Stimulated activated CD8-positive, alpha-beta memory T cell treated with anti-CD3 and anti-CD28 coated beads, Interleukin-4, amount 100 ng/mL, for 48 hours (primary cell): Measurements from ENCODE around the gene CA5A.
A peak's percentile ranks its signal among the peaks of the same experiment; 100 is the strongest.
"Not testable (repeated sequence)": the region's sequence is repeated elsewhere in the genome, so short reads cannot be mapped to it uniquely, and the experiment has no call there.

Experiments
- DNase-seq: peaks from one replicate; pipeline ENCODE4 v3.0.0-alpha.2; 2020

The CA5A gene

DNA sequence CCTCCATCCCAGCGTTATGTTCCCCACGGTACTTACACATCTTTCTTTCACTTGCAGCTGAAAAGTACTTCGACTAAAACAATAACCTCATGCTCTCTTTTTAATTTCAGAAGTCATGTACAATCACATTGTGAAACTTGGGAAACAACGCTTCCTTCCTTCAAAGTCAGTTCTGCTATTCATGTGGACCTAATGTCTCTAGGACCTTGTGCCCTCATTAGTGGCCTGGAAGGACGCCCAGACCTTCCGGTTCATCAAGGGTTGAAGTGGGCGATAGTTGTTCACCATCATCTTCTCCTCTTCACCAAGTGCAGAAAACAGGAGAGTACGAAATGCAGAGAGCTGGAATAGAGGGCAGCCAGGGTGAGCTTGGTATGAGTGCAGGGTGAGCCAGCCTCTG lies 48.4 kb downstream of the CA5A start:
- DNase-seq: not testable (repeated sequence)

DNA sequence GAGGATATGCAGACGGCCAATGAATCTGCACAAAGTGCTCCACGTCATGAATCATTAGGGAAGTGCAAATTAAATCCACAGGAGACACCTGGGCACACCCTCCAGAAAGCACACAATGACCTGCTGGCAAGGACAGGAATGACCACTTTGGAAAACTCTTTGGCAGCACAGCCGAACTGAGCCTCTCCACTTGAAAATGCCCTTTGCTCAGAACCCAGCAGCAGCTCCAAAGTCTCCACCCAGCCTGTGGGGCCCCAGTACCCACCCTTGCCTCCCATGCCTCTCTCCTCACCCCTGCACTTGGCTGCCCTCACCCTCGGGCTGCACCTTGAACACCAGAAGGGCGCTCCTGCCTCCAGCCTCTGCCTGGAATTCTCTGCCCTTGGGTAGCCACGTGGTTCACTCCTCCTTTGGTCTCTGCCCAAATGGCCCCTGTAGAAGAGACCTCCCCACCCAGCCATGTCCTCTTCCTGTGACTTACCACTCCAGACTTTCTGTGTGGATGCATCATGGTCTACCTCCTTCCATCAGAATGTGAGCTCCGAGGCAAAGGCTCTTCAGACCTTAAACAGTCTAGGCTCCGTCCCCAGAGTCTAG lies 50.9 kb downstream of the CA5A start:
- not testable (repeated sequence) for DNase-seq

DNA sequence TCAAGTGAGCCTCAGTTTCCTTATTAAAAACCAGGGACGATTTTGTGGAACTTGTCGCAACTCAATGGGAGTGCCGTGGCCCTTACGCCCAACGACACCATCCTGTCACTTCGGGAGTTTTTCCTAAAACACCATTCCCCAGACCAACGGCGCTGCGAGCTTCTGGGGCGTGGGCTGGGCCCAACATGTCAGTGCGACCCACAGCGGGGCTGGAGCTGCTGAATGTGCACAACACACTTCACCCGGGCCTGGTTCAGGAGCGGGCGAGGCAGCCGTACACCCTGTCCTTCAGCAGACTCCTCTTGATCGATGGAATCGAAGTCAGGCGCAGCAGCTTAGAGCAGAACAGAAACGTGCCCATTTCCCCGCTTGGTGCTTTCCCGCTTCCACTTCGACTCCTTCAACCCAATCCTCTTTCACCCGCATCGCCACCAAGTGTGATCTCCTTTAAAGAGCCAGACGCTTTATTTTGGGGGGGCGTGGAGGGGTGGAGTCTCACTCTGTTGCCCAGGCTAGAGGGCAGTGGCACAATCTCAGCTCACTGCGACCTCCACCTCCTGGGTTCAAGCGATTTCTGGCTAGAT lies 53.8 kb downstream of the CA5A start:
- no peak for DNase-seq

DNA sequence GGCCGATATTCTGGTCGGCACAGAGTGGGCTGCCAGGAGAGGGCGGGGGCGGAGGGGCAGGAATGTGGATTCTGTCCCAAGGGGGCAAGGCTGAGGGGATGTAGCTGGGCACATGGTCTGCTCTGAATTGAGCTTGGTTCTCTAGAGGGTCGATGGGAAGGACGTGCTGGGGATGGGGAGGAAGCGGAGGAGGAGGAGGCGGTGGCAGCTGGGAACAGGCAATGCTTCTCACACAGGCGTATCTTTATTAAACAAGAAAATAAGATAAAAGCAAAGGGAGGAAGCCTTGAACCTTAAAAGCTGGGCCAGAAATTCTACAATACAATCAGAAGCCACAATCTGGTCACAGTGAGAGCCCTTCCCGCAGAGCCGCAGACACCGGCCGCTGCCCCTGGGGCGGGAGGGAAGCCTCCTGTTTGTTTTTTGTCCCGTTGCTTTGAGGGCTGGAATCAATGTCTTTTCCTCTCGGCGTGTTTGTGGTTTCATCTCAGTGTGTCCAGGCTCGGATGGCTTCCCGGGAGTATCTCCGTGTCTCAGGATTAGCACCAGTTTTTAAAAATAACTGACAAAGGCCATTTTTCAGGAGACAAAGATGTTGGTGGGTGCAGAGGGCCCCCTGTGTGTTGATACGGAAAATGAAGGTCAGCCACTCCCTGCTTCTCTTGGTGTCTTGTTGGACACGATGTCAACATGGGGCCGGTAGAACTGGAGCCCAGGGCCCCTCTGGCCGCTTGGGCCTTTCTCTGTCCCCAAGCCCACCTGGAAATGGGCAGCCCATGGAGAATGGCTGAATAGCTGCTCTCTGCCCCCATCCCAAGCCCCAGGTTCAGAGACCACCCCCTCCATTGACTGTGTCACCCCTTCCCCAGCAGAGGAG lies 54.8 kb downstream of the CA5A start:
- no peak for DNase-seq

DNA sequence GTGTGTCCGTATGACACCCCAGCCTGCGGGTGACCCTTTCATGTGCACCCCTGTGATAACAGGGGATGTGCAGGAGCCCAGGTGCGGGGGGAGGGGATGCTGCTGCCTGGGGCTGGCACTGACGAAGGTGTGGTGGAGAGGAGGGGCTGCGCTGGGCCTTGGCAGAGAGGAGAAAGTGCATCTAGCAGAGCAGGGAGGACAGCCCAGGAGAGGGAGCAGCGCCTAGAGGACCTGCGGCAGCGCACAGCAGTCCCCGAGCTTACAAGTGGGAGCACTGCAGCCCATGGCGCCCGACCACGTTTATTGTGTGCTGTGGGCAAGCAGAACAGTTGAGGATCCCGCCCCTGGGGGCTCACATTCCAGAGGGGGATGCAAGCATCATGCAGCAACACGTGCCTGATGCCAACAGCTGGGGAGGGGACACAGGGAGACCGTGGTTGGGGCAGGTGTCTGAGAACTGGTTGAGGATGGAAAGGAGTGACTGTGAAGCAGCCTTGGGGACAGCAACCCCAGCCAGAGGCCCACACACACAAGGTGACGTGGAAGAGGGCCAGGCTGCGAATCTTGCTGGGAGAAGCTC lies 56.1 kb downstream of the CA5A start:
- peak; percentile 23 for DNase-seq

DNA sequence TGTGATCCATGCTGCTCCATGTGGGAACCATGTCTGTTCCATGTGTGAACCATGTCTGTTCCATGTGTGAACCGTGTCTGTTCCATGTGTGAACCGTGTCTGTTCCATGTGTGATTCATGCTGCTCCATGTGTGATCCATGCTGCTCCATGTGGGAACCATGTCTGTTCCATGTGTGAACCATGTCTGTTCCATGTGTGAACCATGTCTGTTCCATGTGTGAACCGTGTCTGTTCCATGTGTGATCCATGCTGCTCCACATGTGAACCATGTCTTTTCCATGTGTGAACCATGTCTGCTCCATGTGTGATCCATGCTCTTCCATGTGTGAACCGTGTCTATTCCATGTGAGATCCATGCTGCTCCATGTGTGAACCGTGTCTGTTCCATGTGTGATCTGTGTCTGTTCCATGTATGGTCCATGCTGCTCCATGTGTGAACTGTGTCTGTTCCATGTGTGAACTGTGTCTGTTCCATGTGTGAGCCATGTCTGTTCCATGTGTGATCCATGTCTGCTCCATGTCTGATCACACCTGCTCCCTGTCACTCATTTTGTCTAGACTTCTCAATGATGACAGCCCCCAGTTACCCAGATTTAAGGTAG lies 56.8 kb downstream of the CA5A start:
- DNase-seq: not testable (repeated sequence)

DNA sequence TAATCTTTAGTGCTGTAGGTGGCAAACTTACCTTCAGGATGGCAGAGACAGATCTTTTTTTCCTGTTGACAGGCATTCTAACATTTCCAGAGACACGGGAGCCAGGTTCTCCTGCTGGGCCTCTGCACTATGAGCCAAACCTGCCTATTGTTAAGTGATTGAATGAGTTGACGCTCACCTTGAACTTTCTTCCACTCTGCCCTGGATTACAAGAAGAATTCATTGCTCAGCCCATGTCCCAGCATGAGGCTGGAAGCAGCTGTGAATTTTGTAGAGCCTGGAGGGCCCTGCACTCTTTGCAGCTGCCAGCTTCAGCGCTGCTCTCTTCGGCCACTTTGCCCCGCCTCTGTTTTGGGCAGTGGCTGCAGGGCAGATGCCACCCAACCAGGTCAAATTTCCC lies 57.6 kb downstream of the CA5A start:
- no peak for DNase-seq

DNA sequence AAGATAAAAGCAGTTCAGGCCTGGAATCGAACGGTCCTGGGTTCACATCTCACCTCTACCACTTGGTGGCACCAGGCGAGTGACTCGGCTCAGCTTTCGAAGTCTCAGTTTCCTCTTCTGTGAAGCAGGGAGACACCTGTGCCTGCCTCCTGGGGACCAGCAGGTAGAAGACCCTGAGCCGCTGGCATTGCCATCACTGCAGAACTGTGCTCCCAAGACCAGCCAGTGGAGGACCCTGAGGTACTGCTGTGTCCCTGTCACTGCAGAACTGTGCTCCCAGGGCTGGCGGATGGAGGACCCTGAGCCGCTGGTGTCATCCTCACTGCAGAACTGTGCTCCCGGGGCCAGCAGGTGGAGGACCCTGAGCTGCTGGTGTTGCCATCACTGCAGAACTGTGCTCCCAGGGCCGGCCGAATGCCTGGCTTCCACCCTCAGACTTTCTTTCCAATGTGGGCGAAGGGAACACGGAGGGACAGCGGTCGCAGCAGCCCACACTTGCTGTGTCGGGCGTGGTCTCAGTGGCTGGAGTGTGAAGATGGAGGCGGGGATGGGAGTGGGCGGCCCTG lies 58.3 kb downstream of the CA5A start:
- DNase-seq: peak; percentile 65

DNA sequence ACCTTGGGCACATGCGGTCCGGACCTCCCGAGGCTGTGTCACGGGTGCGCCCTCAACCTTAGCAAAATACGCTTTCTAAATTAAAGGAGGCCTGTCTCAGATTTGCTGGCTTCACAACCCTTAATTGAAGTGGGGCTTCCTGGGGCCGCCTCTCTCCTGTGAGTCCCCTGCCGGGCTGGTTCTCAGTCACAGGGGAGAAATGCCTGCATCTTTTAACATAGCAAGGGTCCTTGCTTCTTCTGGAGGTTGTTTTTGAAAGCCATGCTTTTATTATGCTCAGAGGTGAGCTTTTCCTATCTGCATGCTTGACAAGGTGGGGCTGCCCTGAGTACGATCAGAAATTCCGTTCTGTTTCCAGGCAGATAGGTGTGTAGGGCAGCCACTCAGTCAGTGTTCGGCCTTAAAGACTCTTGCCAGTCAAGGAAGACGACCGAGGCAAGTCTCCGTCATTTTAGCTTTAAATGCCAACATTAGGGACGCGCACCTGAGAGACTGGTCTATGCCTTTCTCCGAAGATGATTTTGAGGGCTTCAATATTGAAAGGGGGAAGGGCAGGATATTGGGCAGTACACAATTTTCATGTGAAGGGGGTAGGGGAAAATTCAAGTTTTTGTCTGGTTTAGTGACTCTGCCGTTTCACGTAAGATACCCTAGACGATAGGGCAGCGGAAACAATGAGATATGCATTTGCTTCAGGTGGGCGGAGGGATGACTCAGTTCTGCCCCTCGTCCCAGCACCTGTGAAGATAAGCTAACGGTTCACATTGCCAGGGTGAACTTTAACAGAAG lies 61.5 kb downstream of the CA5A start:
- peak; percentile 87 for DNase-seq

DNA sequence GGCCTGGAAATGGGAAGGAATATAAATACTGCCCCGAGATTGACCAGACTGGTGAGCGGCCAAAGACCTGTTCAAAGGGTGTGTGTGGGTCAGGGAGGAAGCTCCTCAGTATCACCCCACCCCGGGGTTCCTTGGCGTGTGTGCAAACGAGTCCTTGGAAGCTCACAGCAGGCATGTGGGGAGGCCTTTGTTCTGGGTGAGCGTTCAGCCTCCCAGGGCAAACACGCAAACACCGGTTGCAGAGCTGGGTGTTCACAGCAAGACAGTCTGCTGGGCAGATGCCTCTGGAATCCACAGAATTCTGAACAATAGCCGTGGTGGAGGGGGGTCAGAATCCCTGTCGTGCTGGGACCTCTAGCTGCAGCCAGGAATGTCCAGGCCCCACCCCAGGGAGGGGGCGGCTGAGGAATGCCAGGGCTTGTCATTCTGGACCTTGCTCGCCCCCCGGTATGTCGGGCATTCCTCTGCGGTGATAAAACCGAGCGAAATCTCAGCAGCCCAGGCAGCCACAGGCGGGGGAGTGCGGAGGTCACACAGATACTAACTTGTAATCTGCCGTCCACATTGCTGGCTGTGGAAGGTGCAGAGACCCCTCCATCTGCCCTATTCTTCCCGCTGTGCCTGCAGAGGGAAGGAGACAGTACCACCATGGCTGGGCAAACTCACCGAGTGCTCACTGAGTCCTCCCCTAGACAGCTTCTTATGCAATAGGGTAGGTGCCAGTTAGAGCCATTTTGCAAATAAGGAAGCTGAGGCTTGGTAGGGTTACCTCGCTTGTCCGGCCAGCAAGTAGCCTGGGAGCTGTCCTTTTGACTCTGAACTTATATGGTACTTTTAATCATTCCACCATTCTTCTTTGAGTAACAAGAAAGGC lies 65.7 kb downstream of the CA5A start:
- not testable (repeated sequence) for DNase-seq

DNA sequence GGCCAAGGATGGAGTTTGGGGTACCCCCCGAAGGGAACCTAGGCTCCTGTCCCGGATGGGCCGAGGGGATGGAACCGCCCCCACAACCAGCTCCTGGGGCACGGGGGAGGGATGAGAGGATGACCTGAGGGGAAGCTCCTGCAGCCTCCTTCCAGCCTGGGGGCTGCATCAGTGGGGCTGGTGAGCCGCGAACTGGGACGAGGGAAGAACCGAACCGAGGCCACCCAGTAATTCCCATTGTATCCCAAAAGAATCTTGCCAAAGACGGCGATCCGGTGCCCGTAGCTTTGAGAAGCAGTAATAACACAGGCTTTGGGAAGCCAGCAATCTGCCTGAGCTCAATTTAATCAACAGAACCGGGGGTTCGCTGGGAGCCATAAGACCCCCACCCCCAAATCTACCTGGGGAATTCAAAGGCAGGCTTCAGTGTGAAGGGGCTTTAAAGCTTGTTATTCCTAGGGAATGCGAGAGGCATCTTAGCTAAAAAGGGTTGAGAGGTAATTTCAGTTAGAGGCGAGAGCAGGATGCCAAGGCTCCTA lies 66.4 kb downstream of the CA5A start:
- not testable (repeated sequence) for DNase-seq

DNA sequence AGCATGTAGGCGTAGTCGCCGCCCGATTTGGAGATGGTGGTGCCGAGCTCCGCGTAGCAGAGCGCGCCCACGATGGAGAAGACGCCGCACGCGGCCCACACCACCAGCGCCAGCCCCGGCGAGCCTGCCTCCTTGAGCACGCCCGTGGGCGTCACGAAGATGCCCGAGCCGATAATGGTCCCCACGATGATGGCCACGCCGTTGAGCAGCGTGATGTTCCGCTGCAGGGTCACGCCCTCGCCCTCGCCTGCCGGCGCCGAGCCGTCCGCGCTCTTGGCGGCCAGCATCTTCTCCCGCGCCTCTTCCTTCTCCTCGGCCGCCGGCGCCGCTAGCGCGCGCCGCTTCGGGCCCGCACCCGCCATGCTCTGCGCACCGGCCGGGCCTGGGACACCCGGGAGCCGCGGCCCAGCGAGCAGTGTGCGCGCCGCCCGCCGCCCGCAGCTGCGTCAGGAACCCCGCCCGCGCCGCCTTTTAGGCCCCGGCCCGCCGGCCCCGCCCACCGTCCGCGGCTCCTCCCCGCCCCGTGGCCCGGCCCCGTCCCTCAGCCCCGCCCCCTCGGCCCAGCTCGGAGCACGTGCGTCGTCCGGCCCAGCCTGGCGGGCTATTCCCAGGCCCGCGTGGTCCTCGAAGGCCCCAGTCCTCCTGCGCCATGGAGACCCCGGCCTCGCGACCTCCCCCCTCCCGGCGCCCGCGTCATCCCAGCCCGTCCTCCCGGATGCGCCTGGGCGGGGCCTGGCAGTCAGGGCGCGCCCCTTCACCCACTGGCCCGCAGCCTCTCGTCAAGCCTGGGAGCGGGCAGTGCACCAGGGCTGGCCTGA lies 67.1 kb downstream of the CA5A start, which contains the start of gene SLC7A5:
Gene SLC7A5 (minus strand): TSS at position 447 of the 818 bp plus-strand sequence. CDS start 85 bp downstream, at position 362.
- DNase-seq: peak; percentile 94

DNA sequence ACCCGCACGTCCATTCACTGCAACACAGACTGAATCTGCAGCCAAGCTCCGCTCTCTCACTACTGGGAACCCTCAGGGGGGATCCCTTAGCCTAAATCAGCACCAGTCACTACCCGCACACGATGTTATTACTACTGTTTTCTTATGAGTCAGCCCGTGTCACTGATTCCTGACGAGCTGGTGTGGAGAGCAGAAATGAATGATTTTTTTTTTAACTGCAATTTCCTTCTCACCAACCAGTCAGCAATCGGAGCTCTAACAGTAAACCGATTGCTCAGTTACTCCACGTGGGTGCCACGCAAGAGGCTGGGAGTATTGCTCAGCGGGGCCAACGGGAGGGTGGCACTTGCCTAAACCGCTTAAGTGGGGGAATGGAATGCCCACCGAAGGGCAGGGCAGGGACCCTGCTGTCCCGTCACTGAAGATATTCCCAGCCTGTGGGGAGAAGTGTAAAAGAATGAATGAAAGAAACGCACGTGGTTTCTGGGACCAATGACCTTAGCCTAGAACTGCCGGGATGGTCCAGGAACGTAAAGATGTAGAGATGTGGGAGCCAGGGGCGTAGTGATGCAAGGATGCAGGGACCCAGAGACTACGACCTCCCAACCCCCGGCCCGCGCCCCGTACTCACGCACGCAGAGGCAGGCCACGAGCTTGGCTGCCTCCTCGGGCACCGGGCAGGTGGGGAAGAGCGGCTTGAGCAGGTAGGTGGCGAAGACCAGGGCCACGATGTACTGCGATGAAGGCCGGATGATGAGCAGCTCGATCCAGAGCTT lies 67.9 kb downstream of the CA5A start:
- peak; percentile 77 for DNase-seq

DNA sequence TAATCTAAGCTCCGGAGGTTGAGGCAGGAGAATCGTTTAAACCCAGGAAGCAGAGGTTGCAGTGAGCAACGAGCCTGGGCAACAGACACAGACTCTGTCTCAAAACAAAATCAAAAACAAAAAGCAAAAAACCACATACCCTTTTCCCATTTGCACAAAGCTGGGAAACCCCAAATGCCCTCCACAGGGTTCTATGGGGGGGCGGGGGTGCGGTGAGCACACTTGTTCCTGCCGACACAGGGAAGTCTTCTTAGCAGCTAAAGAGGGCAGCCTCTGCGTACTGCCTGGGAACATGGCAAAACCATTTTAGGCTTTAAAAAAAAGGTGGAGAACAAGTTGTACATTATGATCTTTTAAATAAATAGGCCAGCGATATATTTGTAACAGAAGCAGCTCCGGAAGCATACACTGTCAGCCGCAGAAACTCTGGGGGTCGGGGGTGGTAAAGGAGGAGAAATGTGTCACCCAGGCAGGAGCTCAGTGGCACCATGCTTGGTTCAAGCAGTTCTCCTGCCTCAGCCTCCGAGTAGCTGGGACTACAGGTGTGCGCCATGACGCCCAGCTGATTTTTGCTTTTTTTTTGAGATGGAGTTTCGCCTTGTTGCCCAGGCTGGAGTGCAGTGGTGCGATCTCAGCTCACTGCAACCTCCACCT lies 70.3 kb downstream of the CA5A start:
- peak; percentile 73 for DNase-seq

DNA sequence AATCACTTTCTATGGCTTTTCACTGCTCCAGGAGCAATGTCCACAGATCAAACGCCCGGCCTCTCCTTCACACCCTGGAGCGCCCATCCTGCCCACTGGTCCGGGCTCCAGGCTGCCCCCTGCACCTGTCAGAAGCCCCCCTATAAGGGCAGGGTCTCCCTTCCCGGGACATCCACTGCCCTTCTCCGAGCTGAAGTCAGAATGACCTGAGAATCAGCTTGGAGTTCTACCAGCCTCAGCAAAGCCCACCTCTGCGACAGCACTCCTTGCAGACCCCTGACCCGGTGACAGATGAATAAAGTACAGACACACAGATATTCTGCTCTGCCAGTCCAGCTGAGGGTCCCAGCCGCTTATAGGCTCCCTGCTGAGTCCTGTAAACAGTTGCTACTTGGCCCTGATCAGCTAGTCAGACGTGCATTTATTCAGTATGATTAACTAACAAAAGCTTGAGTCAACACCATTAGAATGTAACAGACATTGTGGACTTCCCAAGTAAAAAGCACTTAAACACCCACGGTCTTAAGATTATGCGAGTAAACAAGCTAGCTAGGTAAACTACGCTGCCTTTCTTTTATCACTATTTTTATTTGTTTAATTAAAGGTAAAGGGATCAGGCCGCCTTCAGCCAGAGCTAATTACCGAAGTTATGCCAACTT lies 71.9 kb downstream of the CA5A start:
- no peak for DNase-seq

DNA sequence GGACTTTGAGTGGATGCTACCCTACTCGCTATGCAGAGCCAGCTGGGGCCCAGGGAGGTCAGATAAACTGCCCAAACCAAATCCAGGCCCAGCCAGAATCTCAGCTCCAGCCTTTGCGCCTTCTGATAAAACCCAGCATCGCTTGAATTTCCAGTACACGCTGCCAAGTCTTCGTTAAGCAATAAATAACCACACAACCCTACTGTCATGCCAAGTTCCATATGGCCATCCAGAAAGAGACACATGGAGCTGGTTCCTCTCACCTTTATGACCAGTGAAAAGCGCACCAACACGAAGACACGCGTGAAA lies 73.0 kb downstream of the CA5A start:
- DNase-seq: not testable (repeated sequence)

DNA sequence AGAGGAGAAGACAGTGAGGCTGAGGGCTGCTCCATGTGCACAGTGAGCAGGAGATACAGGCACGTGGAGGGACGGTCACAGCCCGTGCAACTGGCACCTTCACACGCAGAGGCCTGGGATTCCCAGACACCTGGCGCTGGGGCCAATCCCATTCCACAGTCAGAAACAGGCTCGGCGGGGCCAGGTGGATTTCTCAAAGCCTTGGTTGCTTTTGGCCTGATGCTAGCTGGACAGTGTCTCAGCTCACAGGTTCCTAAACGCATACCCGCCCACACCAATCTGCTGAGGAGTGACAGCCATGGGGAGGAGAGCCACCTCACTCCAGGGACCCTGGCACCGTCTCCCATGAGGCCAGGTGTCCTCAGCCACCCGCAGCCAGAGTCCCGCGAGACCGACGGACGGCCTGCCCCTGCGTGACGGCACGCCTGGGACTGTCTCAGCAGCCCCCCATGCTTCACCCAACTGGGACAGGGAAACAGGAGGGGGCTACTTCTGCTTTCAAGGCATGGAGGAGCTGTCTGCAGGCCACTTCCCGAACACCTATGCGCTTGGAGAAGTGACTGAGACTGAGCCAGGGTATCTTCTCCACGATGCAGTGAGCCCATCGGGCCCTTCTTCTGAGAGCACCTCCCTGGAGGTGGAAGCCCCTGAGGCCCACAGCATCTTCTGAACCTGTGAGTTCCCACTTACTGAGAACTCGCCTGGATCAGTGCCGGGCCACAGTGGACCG lies 73.6 kb downstream of the CA5A start:
- DNase-seq: not testable (repeated sequence)
